H9 (cell line): ENCODE measurements around the gene PIK3CD. TPM values are rescaled to one million over a fixed set of nuclear protein-coding genes. Genes with fewer than 3 reads are reported as not detected.
A peak's percentile ranks its signal among the peaks of the same experiment; 100 is the strongest.

ENCODE experiments used
- DNase-seq: peaks from one replicate; pipeline ENCODE4 v3.0.0-alpha.2; 2017
- H2AFZ ChIP-seq: one replicate; pipeline ENCODE4 v1.6.1; 2013; ENCODE audit warnings: mild to moderate bottlenecking, low read length, control low read depth, moderate library complexity
- H2AK5ac ChIP-seq: 2 replicates; pipeline ENCODE4 v1.6.1; 2013; ENCODE audit warnings: low read length, control low read depth, mixed read lengths; ENCODE audit not compliant: insufficient read length
- H2BK120ac ChIP-seq: one replicate; pipeline ENCODE4 v1.6.1; 2013; ENCODE audit warnings: low read depth, mild to moderate bottlenecking, low read length, control low read depth, inconsistent platforms; ENCODE audit not compliant: poor library complexity, severe bottlenecking
- H2BK12ac ChIP-seq: 2 replicates; pipeline ENCODE4 v1.6.1; 2013; ENCODE audit warnings: low read length, control low read depth, mixed read lengths, low read depth; ENCODE audit not compliant: insufficient read length
- H2BK15ac ChIP-seq: 2 replicates; pipeline ENCODE4 v1.6.1; 2013; ENCODE audit warnings: low read depth, low read length, control low read depth
- H2BK20ac ChIP-seq: one replicate; pipeline ENCODE4 v1.6.1; 2013; ENCODE audit warnings: low read depth, mild to moderate bottlenecking, low read length, control low read depth, inconsistent platforms; ENCODE audit not compliant: poor library complexity, severe bottlenecking
- H2BK5ac ChIP-seq: 2 replicates; pipeline ENCODE4 v1.6.1; 2013; ENCODE audit warnings: low read length, control low read depth, mixed read lengths; ENCODE audit not compliant: insufficient read length
- H3K14ac ChIP-seq: 2 replicates; pipeline ENCODE4 v1.6.1; 2013; ENCODE audit warnings: low read length, control low read depth; ENCODE audit not compliant: insufficient read depth
- H3K18ac ChIP-seq: 2 replicates; pipeline ENCODE4 v1.6.1; 2013; ENCODE audit warnings: low read depth, mild to moderate bottlenecking, mixed read lengths, low read length, control low read depth; ENCODE audit not compliant: insufficient read length
- H3K23ac ChIP-seq: 2 replicates; pipeline ENCODE4 v1.6.1; 2013; ENCODE audit warnings: low read length, control low read depth, mixed read lengths, low read depth; ENCODE audit not compliant: insufficient read length
- H3K23me2 ChIP-seq: 2 replicates; pipeline ENCODE4 v1.6.1; 2013; ENCODE audit warnings: low read depth, mild to moderate bottlenecking, mixed read lengths, low read length, control low read depth; ENCODE audit not compliant: insufficient read length, poor library complexity, severe bottlenecking
- H3K27ac ChIP-seq: 2 replicates; pipeline ENCODE4 v1.5.1; 2013; ENCODE audit warnings: low read length, control low read depth, mixed read lengths, low read depth; ENCODE audit not compliant: insufficient read length
- H3K27me3 ChIP-seq: 2 replicates; pipeline ENCODE4 v1.6.1; 2013; ENCODE audit warnings: low read length, control low read depth, inconsistent platforms; ENCODE audit not compliant: insufficient read depth
- H3K4ac ChIP-seq: 2 replicates; pipeline ENCODE4 v1.6.1; 2013; ENCODE audit warnings: low read depth, mild to moderate bottlenecking, control low read depth, inconsistent platforms, low read length, moderate library complexity
- H3K4me1 ChIP-seq: 2 replicates; pipeline ENCODE4 v1.6.1; 2013; ENCODE audit warnings: low read length, control low read depth, inconsistent platforms; ENCODE audit not compliant: insufficient read depth
- H3K4me2 ChIP-seq: 2 replicates; pipeline ENCODE4 v1.6.1; 2013; ENCODE audit warnings: low read length, control low read depth, mixed read lengths; ENCODE audit not compliant: insufficient read length, insufficient read depth
- H3K56ac ChIP-seq: 2 replicates; pipeline ENCODE4 v1.6.1; 2013; ENCODE audit warnings: low read depth, mild to moderate bottlenecking, mixed read lengths, low read length, control low read depth; ENCODE audit not compliant: insufficient read length
- H3K79me1 ChIP-seq: 2 replicates; pipeline ENCODE4 v1.6.1; 2013; ENCODE audit warnings: low read depth, mild to moderate bottlenecking, moderate library complexity, low read length, control low read depth, inconsistent platforms; ENCODE audit not compliant: insufficient read depth, poor library complexity, severe bottlenecking
- H3K79me2 ChIP-seq: 2 replicates; pipeline ENCODE4 v1.6.1; 2013; ENCODE audit warnings: low read length, control low read depth, inconsistent platforms; ENCODE audit not compliant: insufficient read depth
- H3K9ac ChIP-seq: 2 replicates; pipeline ENCODE4 v1.6.1; 2013; ENCODE audit warnings: low read length, control low read depth, mixed read lengths; ENCODE audit not compliant: insufficient read length; ENCODE audit errors: extremely low read depth
- H3K9me3 ChIP-seq: one replicate; pipeline ENCODE4 v1.6.1; 2013; ENCODE audit warnings: low read depth, low read length, inconsistent platforms; ENCODE audit not compliant: control insufficient read depth
- H3T11ph ChIP-seq: one replicate; pipeline ENCODE4 v1.6.1; 2013; ENCODE audit warnings: mild to moderate bottlenecking, low read length, control low read depth, inconsistent platforms
- H4K20me1 ChIP-seq: one replicate; pipeline ENCODE4 v1.6.1; 2013; ENCODE audit not compliant: control insufficient read depth, insufficient read length, insufficient read depth
- H4K5ac ChIP-seq: 2 replicates; pipeline ENCODE4 v1.6.1; 2013; ENCODE audit warnings: low read depth, mild to moderate bottlenecking, mixed read lengths, low read length, control low read depth; ENCODE audit not compliant: insufficient read length
- H4K8ac ChIP-seq: replicated peaks from 2 replicates; pipeline ENCODE4 v1.6.1; 2013; ENCODE audit warnings: low read length, control low read depth, mixed read lengths, low read depth; ENCODE audit not compliant: insufficient read length
- H4K91ac ChIP-seq: 2 replicates; pipeline ENCODE4 v1.6.1; 2013; ENCODE audit warnings: low read depth, mild to moderate bottlenecking, moderate library complexity, mixed read lengths, low read length, control low read depth; ENCODE audit not compliant: insufficient read length
- H3K27ac Mint-ChIP-seq, 3 experiments: 2 replicates in 2 of 3; 3 replicates in 1 of 3; pipeline ENCODE4 v1.8.0; 2020 to 2021; ENCODE audit warnings: mixed read lengths in 3 of 3, mild to moderate bottlenecking in 1 of 3, moderate library complexity in 1 of 3
- H3K27me3 Mint-ChIP-seq: 2 replicates; pipeline ENCODE4 v1.8.0; 2021; ENCODE audit warnings: low read depth, mild to moderate bottlenecking, moderate library complexity, mixed read lengths
- H3K36me3 Mint-ChIP-seq, 3 experiments: 2 replicates in 2 of 3; 3 replicates in 1 of 3; pipeline ENCODE4 v1.8.0; 2020 to 2021; ENCODE audit warnings: low read depth in 3 of 3, mixed read lengths in 3 of 3; ENCODE audit not compliant: insufficient read depth in 1 of 3
- H3K4me1 Mint-ChIP-seq, 2 experiments: 2 replicates each; pipeline ENCODE4 v1.8.0; 2020; ENCODE audit warnings: mixed read lengths in 2 of 2
- H3K4me3 Mint-ChIP-seq, 2 experiments: 2 replicates in 1 of 2; 3 replicates in 1 of 2; pipeline ENCODE4 v1.8.0; 2020 to 2021; ENCODE audit warnings: mild to moderate bottlenecking in 2 of 2, mixed read lengths in 2 of 2, moderate library complexity in 1 of 2
- H3K9me3 Mint-ChIP-seq, 2 experiments: 2 replicates in 1 of 2; 3 replicates in 1 of 2; pipeline ENCODE4 v1.8.0; 2020; ENCODE audit warnings: mild to moderate bottlenecking in 2 of 2, mixed read lengths in 2 of 2, moderate library complexity in 1 of 2
- CTCF ChIP-seq: fragments of 200-600 bp; sonication (generic); conservative IDR thresholded peaks from 3 replicates; pipeline ENCODE4 v1.8.0; 2021; ENCODE audit warnings: antibody characterized with exemption, mild to moderate bottlenecking
- WGBS: extraction: QIAGEN DNeasy Blood & Tissue Kit; methylation state at CpG from one replicate; pipeline ENCODE4 v1.1.7; 2013; ENCODE audit warnings: missing lambda C conversion rate, low lambda C conversion rate, mixed read lengths; ENCODE audit not compliant: insufficient read length; ENCODE audit errors: extremely low coverage; 5-methylcytosine and 5-hydroxymethylcytosine counted together
- total RNA-seq: library from RNA; stranded (reverse); gene quantifications from 2 replicates; pipeline ENCODE4 v1.2.1, GENCODE V29; 2021

PIK3CD gene
- total RNA-seq, 1 experiment from 2014 or later = 10.0 TPM

- Histone ChIP-seq H3K4me2 (peak overlapping the region; percentile 90), H3K23me2 (peaks cover 32% of the 10 kb centered on the region), H3T11ph (no peak overlapping the region), H4K20me1 (no peaks in the 10 kb centered on the region), H3K9ac (no peak overlapping the region), H3K56ac (no peak overlapping the region), H2BK20ac (no peak overlapping the region), H2BK5ac (no peak overlapping the region), H2BK12ac (no peak overlapping the region), H3K27ac (no peak overlapping the region), H2BK120ac (no peak overlapping the region), H2AFZ (no peak overlapping the region), H3K4ac (no peak overlapping the region), H3K79me1 (no peaks in the 10 kb centered on the region), H3K9me3 (no peaks in the 10 kb centered on the region), H3K4me1 (0 out of 2 replicates have a peak, but pooled peaks cover 3% of the 10 kb centered on the region), H3K27me3 (peaks cover 9% of the 10 kb centered on the region; the same call in 1 of the 2 replicates), H2AK5ac (no peak overlapping the region), H3K79me2 (no peaks in the 10 kb centered on the region), H4K5ac (no peak overlapping the region), H3K23ac (no peak overlapping the region), H2BK15ac (no peak overlapping the region), H3K18ac (no peak overlapping the region), H4K8ac (no peak overlapping the region), H4K91ac (no peak overlapping the region), H3K14ac (no peak overlapping the region)
- peaks cover 27 to 36% of the 10 kb centered on the region in 2 experiments for H3K4me1 Mint-ChIP-seq
- H3K36me3 Mint-ChIP-seq = peaks cover 0 to 6% (median 5%) of the 10 kb centered on the region in 3 experiments; a peak in 3 of 7 replicates
- peak; percentile 52 for DNase-seq
- no peaks in the 10 kb centered on the region for H3K9me3 Mint-ChIP-seq
- H3K27me3 Mint-ChIP-seq = peaks cover 37% of the 10 kb centered on the region
- H3K4me3 Mint-ChIP-seq = peak overlapping the region; percentile 80 to 86
- no CpG with 5 or more reads among the region's 34 CpGs for WGBS
- H3K27ac Mint-ChIP-seq = no peak overlapping the region
- no peak for TF ChIP-seq CTCF
Observed at GRCh38 chr1:9687874-9688582, 36.5 kb downstream of the PIK3CD start.
